ENCODE results near the gene DCDC1.

GRCh38 chr11:31173926-31174680, 195.4 kb downstream of the DCDC1 start:
- TF ChIP-seq CTCF (IDR thresholded peaks at IDR 0.05 in 2 of 3, conservative IDR thresholded peaks at IDR 0.05 in 1 of 3; ENCODE audit: insufficient read depth in 2 of 3, low read depth in 1 of 3, low read length in 3 of 3) (no peak), THRAP3 (IDR thresholded peaks at IDR 0.05; ENCODE audit: borderline replicate concordance) (no peak), RBM25 (IDR thresholded peaks at IDR 0.05; ENCODE audit: low read depth, low read length, severe bottlenecking) (no peak), ATF3 (IDR thresholded peaks at IDR 0.05) (no peak), ATF3 (CRISPR knock-in tag; conservative IDR thresholded peaks at IDR 0.05) (no peak), HCFC1 (IDR thresholded peaks at IDR 0.05; ENCODE audit: low read depth, low read length) (no peak), GABPB2 (CRISPR knock-in tag; conservative IDR thresholded peaks at IDR 0.05) (no peak), REST (IDR thresholded peaks at IDR 0.05; ENCODE audit: borderline replicate concordance) (no peak), REST (CRISPR knock-in tag; IDR thresholded peaks at IDR 0.05; ENCODE audit: low read depth) (no peak)

Data from K562 (cell line).